ENCODE data around the gene SEC14L3. TPM values are rescaled to one million over a fixed set of nuclear protein-coding genes. Genes with fewer than 3 reads are reported as not detected.

SEC14L3 gene
- total and polyA plus RNA-seq, 2 of the 13 experiments (the other 11 are each of a cell fraction or from before 2014, with no cell fraction given), result not detected

GRCh38 chr22:30423959-30424533 is 47.8 kb downstream of the SEC14L3 start (continued):
- TF ChIP-seq ARID5B (CRISPR knock-in tag; IDR thresholded peaks at IDR 0.05), result peak; percentile 41; the same call in 1 of the 2 replicates
- TF ChIP-seq KLF12 (CRISPR knock-in tag; IDR thresholded peaks at IDR 0.05; ENCODE audit: borderline replicate concordance), result peak; percentile 95; the same call in 1 of the 2 replicates
- no peak for TF ChIP-seq ZKSCAN1 (IDR thresholded peaks at IDR 0.05; ENCODE audit: low read length)
- no peak for TF ChIP-seq ZNF776 (CRISPR knock-in tag; IDR thresholded peaks at IDR 0.05)
- no peak for TF ChIP-seq HES4 (CRISPR knock-in tag; IDR thresholded peaks at IDR 0.05; ENCODE audit: borderline replicate concordance)
- TF ChIP-seq ZXDC (CRISPR knock-in tag; IDR thresholded peaks at IDR 0.05), result no peak
- no peak for TF ChIP-seq ZNF407 (CRISPR knock-in tag; IDR thresholded peaks at IDR 0.05; ENCODE audit: not compliant biosample characterization)
- TF ChIP-seq TBX2 (CRISPR knock-in tag; IDR thresholded peaks at IDR 0.05; ENCODE audit: borderline replicate concordance), result peak; percentile 72; the same call in 1 of the 2 replicates
- no peak for TF ChIP-seq ZFP36 (IDR thresholded peaks at IDR 0.05; ENCODE audit: borderline replicate concordance, low read depth, low read length, partially characterized antibody)
- TF ChIP-seq POGZ (CRISPR knock-in tag; IDR thresholded peaks at IDR 0.05), result peak; percentile 82
- no peak for TF ChIP-seq NCOA5 (CRISPR knock-in tag; IDR thresholded peaks at IDR 0.05)

All from HepG2 (cell line).